ENCODE results near the gene ANKRD18B. TPM values are rescaled to one million over a fixed set of nuclear protein-coding genes. Genes with fewer than 3 reads are reported as not detected.
A peak's percentile ranks its signal among the peaks of the same experiment; 100 is the strongest.
"Not testable (repeated sequence)": the region's sequence is repeated elsewhere in the genome, so short reads cannot be mapped to it uniquely, and the experiment has no call there.

ANKRD18B gene
- total RNA-seq, 5 donors from 2014 or later (not counting 1 experiment from before 2014, with no cell fraction given), result 0.76 to 2.6 (median 1.9) TPM; not detected in 1

DNA sequence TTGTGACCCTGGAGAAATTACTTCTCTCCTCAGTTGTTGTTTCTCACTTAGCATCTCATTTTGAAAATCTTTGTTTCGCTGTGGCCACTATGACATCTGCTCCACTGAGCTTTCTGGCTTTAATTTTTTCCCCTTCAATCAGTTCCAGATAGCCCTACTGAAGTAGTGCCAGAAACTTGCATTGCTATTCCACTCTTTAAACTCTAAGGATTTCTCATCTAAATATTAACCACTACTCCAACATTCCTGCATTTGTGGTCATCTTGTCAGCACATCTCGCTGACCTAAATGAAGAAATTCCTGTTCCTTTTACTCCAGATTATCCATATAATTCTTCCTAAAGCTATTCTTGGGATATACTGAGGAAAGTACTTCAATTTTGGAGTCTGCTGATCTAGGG lies 35.0 kb upstream of the ANKRD18B start:
- no peak overlapping the region for H3K27ac ChIP-seq (ENCODE audit: low read length)
- CTCF ChIA-PET, result no interaction called here
- ATAC-seq (replicated peaks in 1 of 4), result no peak
- no peaks in the 10 kb centered on the region for H3K27me3 ChIP-seq (replicated peaks in 1 of 2; ENCODE audit: control insufficient read depth in 2 of 2, extremely low read depth in 1 of 2, insufficient read depth in 2 of 2, low read length in 1 of 2)
- no peaks in the 10 kb centered on the region for H3K9me3 Mint-ChIP-seq
- peaks cover 0 to 3% of the 10 kb centered on the region in 2 donors for H3K27me3 Mint-ChIP-seq
- H3K4me3 Mint-ChIP-seq, result no peak overlapping the region
- H3K36me3 Mint-ChIP-seq, result no peaks in the 10 kb centered on the region
- POLR2A ChIA-PET, result no interaction called here
- H3K4me1 Mint-ChIP-seq, result no peaks in the 10 kb centered on the region
- no peak overlapping the region for H3K27ac Mint-ChIP-seq
- DNase-seq, result no peak
- WGBS (ENCODE audit: insufficient coverage), result 80% methylated on average over 1 of the region's 2 CpGs
- no peaks in the 10 kb centered on the region for H3K4me1 ChIP-seq (ENCODE audit: control insufficient read depth in 1 of 2, extremely low read depth in 1 of 2, insufficient read depth in 2 of 2, low read length in 2 of 2)
- H3K4me3 ChIP-seq (ENCODE audit: control insufficient read depth in 1 of 2, extremely low read depth in 1 of 2, low read length in 1 of 2), result no peak overlapping the region
- H3K9me3 ChIP-seq, result no peaks in the 10 kb centered on the region
- H3K36me3 ChIP-seq (ENCODE audit: control insufficient read depth in 2 of 2, extremely low read depth in 1 of 2, insufficient read depth in 1 of 2, low read length in 1 of 2), result no peaks in the 10 kb centered on the region

- no CpG with 5 or more reads among the region's 2 CpGs for whole genome bisulfite sequencing (ENCODE audit: insufficient coverage)
- H3K9me3 ChIP-seq; H3K36me3 ChIP-seq (ENCODE audit: control insufficient read depth in 2 of 2, extremely low read depth in 1 of 2, insufficient read depth in 1 of 2, low read length in 1 of 2); H3K9me3 Mint-ChIP-seq; H3K4me3 ChIP-seq (ENCODE audit: control insufficient read depth in 1 of 2, extremely low read depth in 1 of 2, low read length in 1 of 2); H3K4me1 Mint-ChIP-seq; CTCF ChIA-PET; H3K27ac ChIP-seq (ENCODE audit: low read length); H3K27me3 Mint-ChIP-seq; H3K27me3 ChIP-seq (replicated peaks in 1 of 2; ENCODE audit: control insufficient read depth in 2 of 2, extremely low read depth in 1 of 2, insufficient read depth in 2 of 2, low read length in 1 of 2); H3K36me3 Mint-ChIP-seq; POLR2A ChIA-PET; ATAC-seq (replicated peaks in 1 of 4); H3K27ac Mint-ChIP-seq; H3K4me3 Mint-ChIP-seq; DNase-seq; H3K4me1 ChIP-seq (ENCODE audit: control insufficient read depth in 1 of 2, extremely low read depth in 1 of 2, insufficient read depth in 2 of 2, low read length in 2 of 2): not testable (repeated sequence)
Observed at GRCh38 chr9:33493819-33494218, 30.2 kb upstream of the ANKRD18B start.

GRCh38 chr9:33498387-33498786 lies 25.7 kb upstream of the ANKRD18B start:
- WGBS (ENCODE audit: insufficient coverage), result no CpG with 5 or more reads among the region's 1 CpG
- H3K4me1 Mint-ChIP-seq, result no peaks in the 10 kb centered on the region
- H3K9me3 Mint-ChIP-seq, result no peaks in the 10 kb centered on the region

GRCh38 chr9:33506626-33507370 lies 17.3 kb upstream of the ANKRD18B start:
- H3K4me1 Mint-ChIP-seq, result peaks cover 3 to 7% (median 4%) of the 10 kb centered on the region in 3 donors
- Histone ChIP-seq H3K4me1 (ENCODE audit: control insufficient read depth in 1 of 2, extremely low read depth in 1 of 2, insufficient read depth in 2 of 2, low read length in 2 of 2) (peaks cover 0 to 2% of the 10 kb centered on the region in 2 experiments), H3K27ac (ENCODE audit: low read length) (no peak overlapping the region), H3K9me3 (no peaks in the 10 kb centered on the region), H3K27me3 (replicated peaks in 1 of 2; ENCODE audit: control insufficient read depth in 2 of 2, extremely low read depth in 1 of 2, insufficient read depth in 2 of 2, low read length in 1 of 2) (peaks cover 0 to 6% of the 10 kb centered on the region in 2 experiments), H3K36me3 (ENCODE audit: control insufficient read depth in 2 of 2, extremely low read depth in 1 of 2, insufficient read depth in 1 of 2, low read length in 1 of 2) (no peaks in the 10 kb centered on the region), H3K4me3 (ENCODE audit: control insufficient read depth in 1 of 2, extremely low read depth in 1 of 2, low read length in 1 of 2) (no peak overlapping the region)
- H3K36me3 Mint-ChIP-seq, result no peaks in the 10 kb centered on the region
- no peak overlapping the region for H3K4me3 Mint-ChIP-seq
- H3K27ac Mint-ChIP-seq, result no peak overlapping the region
- ChIA-PET CTCF (interaction anchor here in 1 of 2 donors (0.7 kb wide), 1 partner anchor 12 kb away, joined by 3 read pairs; no protein-coding TSS in a partner anchor), POLR2A (no interaction called here)
- peaks cover 0 to 2% of the 10 kb centered on the region in 2 donors for H3K27me3 Mint-ChIP-seq
- 89% methylated on average over 5 of the region's 7 CpGs for WGBS (ENCODE audit: insufficient coverage)
- ATAC-seq (replicated peaks in 1 of 4), result no peak
- no peak for DNase-seq
- H3K9me3 Mint-ChIP-seq, result no peaks in the 10 kb centered on the region

More at GRCh38 chr9:33498387-33498786, 25.7 kb upstream of the ANKRD18B start:
- no peaks in the 10 kb centered on the region for H3K4me1 ChIP-seq (ENCODE audit: control insufficient read depth in 1 of 2, extremely low read depth in 1 of 2, insufficient read depth in 2 of 2, low read length in 2 of 2)
- peak in 1 of 35 experiments; percentile 13 for DNase-seq
- POLR2A ChIA-PET, result no interaction called here
- Mint-ChIP-seq H3K36me3 (no peaks in the 10 kb centered on the region), H3K4me3 (no peak overlapping the region), H3K27me3 (peaks cover 0 to 3% of the 10 kb centered on the region in 2 donors), H3K27ac (no peak overlapping the region)
- no peak for ATAC-seq (replicated peaks in 1 of 4)
- no peaks in the 10 kb centered on the region for H3K9me3 ChIP-seq
- H3K36me3 ChIP-seq (ENCODE audit: control insufficient read depth in 2 of 2, extremely low read depth in 1 of 2, insufficient read depth in 1 of 2, low read length in 1 of 2), result no peaks in the 10 kb centered on the region
- CTCF ChIA-PET, result no interaction called here
- H3K27ac ChIP-seq (ENCODE audit: low read length), result no peak overlapping the region
- no peaks in the 10 kb centered on the region for H3K27me3 ChIP-seq (replicated peaks in 1 of 2; ENCODE audit: control insufficient read depth in 2 of 2, extremely low read depth in 1 of 2, insufficient read depth in 2 of 2, low read length in 1 of 2)
- no peak overlapping the region for H3K4me3 ChIP-seq (ENCODE audit: control insufficient read depth in 1 of 2, extremely low read depth in 1 of 2, low read length in 1 of 2)

DNA sequence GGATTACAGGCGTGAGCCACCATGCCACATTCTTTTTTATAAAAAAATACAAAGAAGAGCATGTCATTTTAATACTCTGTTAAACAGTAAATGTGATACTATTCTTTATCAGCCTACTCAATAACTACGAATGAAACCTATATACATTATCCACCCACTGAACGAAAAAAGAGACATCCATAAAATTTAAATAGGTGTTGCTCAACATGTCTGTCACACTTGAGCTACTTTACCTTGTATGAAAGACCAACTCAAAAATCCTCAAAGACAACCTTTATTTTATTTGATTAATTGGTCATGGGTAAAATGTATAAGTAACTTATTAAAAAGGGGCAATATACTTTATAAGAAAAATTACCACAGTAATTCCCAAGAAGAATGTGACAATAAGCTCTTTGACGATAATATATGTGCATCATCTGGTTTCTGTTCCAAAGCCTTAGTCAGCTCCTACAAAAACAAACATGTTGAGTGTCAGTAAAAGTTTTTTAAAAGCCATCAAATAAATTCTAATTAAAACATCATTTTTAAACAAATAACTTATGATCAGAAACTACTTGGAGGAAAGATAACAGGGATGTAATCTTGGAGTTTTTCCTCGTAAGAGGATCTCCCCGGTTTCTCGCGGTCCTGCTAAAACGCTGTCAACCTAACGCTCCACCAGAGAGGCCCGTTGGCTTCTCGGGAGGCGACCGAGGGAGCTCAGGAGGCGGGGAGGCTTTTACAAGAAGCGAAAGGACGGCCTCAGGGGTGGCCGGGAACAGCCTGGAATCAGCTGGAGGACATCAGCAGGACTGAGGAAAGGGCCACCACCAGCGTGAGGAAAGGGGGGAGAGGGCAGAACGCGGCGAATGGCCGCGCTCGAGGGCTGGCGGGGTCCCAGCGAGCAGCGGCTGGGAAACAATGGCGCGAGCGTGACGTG lies 13.5 kb upstream of the ANKRD18B start:
- POLR2A ChIA-PET, result no interaction called here
- no peaks in the 10 kb centered on the region for H3K36me3 Mint-ChIP-seq
- CTCF ChIA-PET, result no interaction called here
- peaks cover 4 to 5% (median 5%) of the 10 kb centered on the region in 3 donors for H3K9me3 Mint-ChIP-seq
- peaks cover 0 to 2% of the 10 kb centered on the region in 2 experiments for H3K4me1 ChIP-seq (ENCODE audit: control insufficient read depth in 1 of 2, extremely low read depth in 1 of 2, insufficient read depth in 2 of 2, low read length in 2 of 2)
- H3K36me3 ChIP-seq (ENCODE audit: control insufficient read depth in 2 of 2, extremely low read depth in 1 of 2, insufficient read depth in 1 of 2, low read length in 1 of 2), result no peaks in the 10 kb centered on the region
- 2% methylated on average over 27 of the region's 32 CpGs for WGBS (ENCODE audit: insufficient coverage)
- H3K27ac ChIP-seq (ENCODE audit: low read length), result no peak overlapping the region
- peaks cover 3 to 7% (median 4%) of the 10 kb centered on the region in 3 donors for H3K4me1 Mint-ChIP-seq
- H3K9me3 ChIP-seq, result no peaks in the 10 kb centered on the region
- peaks cover 0 to 2% of the 10 kb centered on the region in 2 donors for H3K27me3 Mint-ChIP-seq
- peak overlapping the region; percentile 88 to 95 (median 94) for H3K4me3 Mint-ChIP-seq
- peak; percentile 75 to 87 (median 84) for ATAC-seq (replicated peaks in 1 of 4)
- H3K4me3 ChIP-seq (ENCODE audit: control insufficient read depth in 1 of 2, extremely low read depth in 1 of 2, low read length in 1 of 2), result peak overlapping the region; percentile 57 to 68
- H3K27ac Mint-ChIP-seq, result peak overlapping the region; percentile 61 to 70
- peaks cover 0 to 6% of the 10 kb centered on the region in 2 experiments for H3K27me3 ChIP-seq (replicated peaks in 1 of 2; ENCODE audit: control insufficient read depth in 2 of 2, extremely low read depth in 1 of 2, insufficient read depth in 2 of 2, low read length in 1 of 2)
- DNase-seq, result peak in 24 of 35 experiments; percentile 4 to 47 (median 20)

- H3K4me1 ChIP-seq (ENCODE audit: control insufficient read depth in 1 of 2, extremely low read depth in 1 of 2, insufficient read depth in 2 of 2, low read length in 2 of 2); H3K4me1 Mint-ChIP-seq; H3K9me3 ChIP-seq; H3K9me3 Mint-ChIP-seq; H3K36me3 ChIP-seq (ENCODE audit: control insufficient read depth in 2 of 2, extremely low read depth in 1 of 2, insufficient read depth in 1 of 2, low read length in 1 of 2); H3K36me3 Mint-ChIP-seq; CTCF ChIA-PET; H3K27me3 ChIP-seq (replicated peaks in 1 of 2; ENCODE audit: control insufficient read depth in 2 of 2, extremely low read depth in 1 of 2, insufficient read depth in 2 of 2, low read length in 1 of 2); H3K27ac ChIP-seq (ENCODE audit: low read length); POLR2A ChIA-PET; H3K27me3 Mint-ChIP-seq: not testable (repeated sequence)
- WGBS (ENCODE audit: insufficient coverage), result 2% methylated on average over 7 of the region's 8 CpGs
- DNase-seq, result peak in 1 of 35 experiments; percentile 12
- peak in 1 of 4 experiments; percentile 88 for ATAC-seq (replicated peaks in 1 of 4)
- Mint-ChIP-seq H3K27ac (peak overlapping the region in 1 of 2 donors; percentile 61), H3K4me3 (peak overlapping the region; percentile 88 to 95 (median 94))
- peak overlapping the region; percentile 57 to 68 for H3K4me3 ChIP-seq (ENCODE audit: control insufficient read depth in 1 of 2, extremely low read depth in 1 of 2, low read length in 1 of 2)
Observed at GRCh38 chr9:33511184-33511517, 12.9 kb upstream of the ANKRD18B start.

Measured in T-cell (primary cell).